SK-N-SH treated with all-trans-retinoic acid at 6 μM for 48 hours (cell line): ENCODE data around the gene POLR2A.

Experiments
- ATAC-seq: fragments of 200-7000 bp; cut with Tn5 transposase; 3 replicates; pipeline ENCODE4 v1.9.1; 2020; ENCODE audit warnings: mild to moderate bottlenecking, moderate library complexity
- ARNTL ChIP-seq: fragments of 450-650 bp; formaldehyde crosslinking; IDR thresholded peaks from 2 replicates; pipeline ENCODE4 v1.5.0; 2020; ENCODE audit warnings: low read depth, mild to moderate bottlenecking, moderate library complexity, borderline replicate concordance
- CSDC2 ChIP-seq: fragments of 250-450 bp; sonication (Bioruptor Pico); IDR thresholded peaks from 2 replicates; pipeline ENCODE4 v1.5.0; 2020; ENCODE audit warnings: mild to moderate bottlenecking, moderate library complexity
- ESRRG ChIP-seq: fragments of 250-450 bp; sonication (Bioruptor Pico); IDR thresholded peaks from 2 replicates; pipeline ENCODE4 v1.6.1; 2021; ENCODE audit warnings: mild to moderate bottlenecking
- GLIS3 ChIP-seq: fragments of 250-450 bp; sonication (Bioruptor Pico); IDR thresholded peaks from 2 replicates; pipeline ENCODE4 v1.5.0; 2020; ENCODE audit warnings: mild to moderate bottlenecking, moderate library complexity
- ISL1 ChIP-seq: fragments of 250-450 bp; sonication (Bioruptor Pico); IDR thresholded peaks from 2 replicates; pipeline ENCODE4 v2.1.2; 2022; ENCODE audit warnings: mild to moderate bottlenecking, moderate library complexity
- OSR1 ChIP-seq: fragments of 250-450 bp; sonication (Bioruptor Pico); IDR thresholded peaks from 2 replicates; pipeline ENCODE4 v1.8.0; 2022; ENCODE audit warnings: moderate library complexity, mild to moderate bottlenecking, inconsistent platforms
- PPARA ChIP-seq: fragments of 250-450 bp; sonication (Bioruptor Pico); IDR thresholded peaks from 2 replicates; pipeline ENCODE4 v1.5.0; 2020; ENCODE audit warnings: mild to moderate bottlenecking, borderline replicate concordance
- RARB ChIP-seq: fragments of 250-450 bp; sonication (Bioruptor Pico); IDR thresholded peaks from 2 replicates; pipeline ENCODE4 v1.8.0; 2021; ENCODE audit warnings: mild to moderate bottlenecking, moderate library complexity
- SNAI2 ChIP-seq: fragments of 250-450 bp; sonication (Bioruptor Pico); IDR thresholded peaks from 2 replicates; pipeline ENCODE4 v1.5.0; 2020; ENCODE audit warnings: mild to moderate bottlenecking, moderate library complexity
- TCF4 ChIP-seq: fragments of 250-450 bp; sonication (Bioruptor Pico); IDR thresholded peaks from 2 replicates; pipeline ENCODE4 v1.8.0; 2021; ENCODE audit warnings: mild to moderate bottlenecking, moderate library complexity, borderline replicate concordance
- TOX ChIP-seq: fragments of 250-450 bp; sonication (Bioruptor Pico); IDR thresholded peaks from 2 replicates; pipeline ENCODE4 v1.8.0; 2021; ENCODE audit warnings: mild to moderate bottlenecking, moderate library complexity, borderline replicate concordance
- ZC3H10 ChIP-seq: fragments of 250-450 bp; sonication (Bioruptor Pico); IDR thresholded peaks from 2 replicates; pipeline ENCODE4 v1.5.1; 2021; ENCODE audit warnings: mild to moderate bottlenecking, moderate library complexity
- ZFP3 ChIP-seq: fragments of 250-450 bp; sonication (Bioruptor Pico); IDR thresholded peaks from 2 replicates; pipeline ENCODE4 v1.5.0; 2020; ENCODE audit warnings: mild to moderate bottlenecking, moderate library complexity
- ZFP30 ChIP-seq: fragments of 450-650 bp; formaldehyde crosslinking; IDR thresholded peaks from 2 replicates; pipeline ENCODE4 v1.5.0; 2022; ENCODE audit warnings: mild to moderate bottlenecking, moderate library complexity
- ZNF565 ChIP-seq: fragments of 450-650 bp; formaldehyde crosslinking; conservative IDR thresholded peaks from 2 replicates; pipeline ENCODE4 v1.5.0; 2020; ENCODE audit warnings: low read depth, mild to moderate bottlenecking, moderate library complexity
- ZNF70 ChIP-seq: fragments of 450-650 bp; formaldehyde crosslinking; IDR thresholded peaks from 2 replicates; pipeline ENCODE4 v1.5.0; 2020; ENCODE audit warnings: mild to moderate bottlenecking, moderate library complexity
- ZNF8 ChIP-seq: fragments of 450-650 bp; formaldehyde crosslinking; IDR thresholded peaks from 2 replicates; pipeline ENCODE4 v1.5.0; 2020; ENCODE audit warnings: mild to moderate bottlenecking, moderate library complexity
- TF ChIP-seq, protein P1 (sequence below): fragments of 250-450 bp; sonication (Bioruptor Pico); IDR thresholded peaks from 2 replicates; pipeline ENCODE4 v1.5.1; 2021; ENCODE audit warnings: mild to moderate bottlenecking, moderate library complexity
- TF ChIP-seq, protein P2 (sequence below): fragments of 250-450 bp; sonication (Bioruptor Pico); IDR thresholded peaks from 2 replicates; pipeline ENCODE4 v1.5.0; 2020; ENCODE audit warnings: mild to moderate bottlenecking, moderate library complexity
- TF ChIP-seq, protein P3 (sequence below): fragments of 250-450 bp; sonication (Bioruptor Pico); IDR thresholded peaks from 2 replicates; pipeline ENCODE4 v1.5.1; 2020; ENCODE audit warnings: low read depth, mild to moderate bottlenecking, moderate library complexity
- TF ChIP-seq, protein P4 (sequence below): fragments of 250-450 bp; sonication (Bioruptor Pico); IDR thresholded peaks from 2 replicates; pipeline ENCODE4 v1.8.0; 2021; ENCODE audit warnings: low read depth, mild to moderate bottlenecking, moderate library complexity, borderline replicate concordance

Gene POLR2A

DNA sequence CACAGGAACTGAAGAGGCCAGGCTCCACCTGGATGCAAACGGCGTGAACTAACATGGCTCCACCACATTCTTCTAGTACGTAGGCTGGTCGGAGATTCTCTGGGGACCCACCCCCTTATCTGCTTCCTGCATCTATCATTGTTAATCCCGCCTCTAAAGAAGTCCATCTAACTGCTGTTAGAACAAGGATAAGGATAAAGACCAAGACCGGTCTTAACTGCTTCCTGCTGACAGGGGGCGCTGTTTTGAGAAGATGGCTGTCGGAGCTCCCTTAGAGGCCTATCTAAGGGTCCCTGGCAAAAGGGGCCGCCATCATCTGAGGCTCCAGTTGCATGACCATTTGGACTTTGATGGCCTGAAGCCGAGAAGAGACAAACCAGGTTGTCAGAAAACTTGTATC lies 38.9 kb downstream of the POLR2A start:
- no peak; the same call in 1 of the 3 replicates for ATAC-seq
- TF ChIP-seq ZFP3 (no peak), ZNF70 (CRISPR knock-in tag) (no peak), PPARA (no peak), OSR1 (CRISPR knock-in tag) (no peak), TCF4 (no peak), RARB (CRISPR knock-in tag) (no peak), ZC3H10 (no peak)
- TF ChIP-seq, protein P1, sequence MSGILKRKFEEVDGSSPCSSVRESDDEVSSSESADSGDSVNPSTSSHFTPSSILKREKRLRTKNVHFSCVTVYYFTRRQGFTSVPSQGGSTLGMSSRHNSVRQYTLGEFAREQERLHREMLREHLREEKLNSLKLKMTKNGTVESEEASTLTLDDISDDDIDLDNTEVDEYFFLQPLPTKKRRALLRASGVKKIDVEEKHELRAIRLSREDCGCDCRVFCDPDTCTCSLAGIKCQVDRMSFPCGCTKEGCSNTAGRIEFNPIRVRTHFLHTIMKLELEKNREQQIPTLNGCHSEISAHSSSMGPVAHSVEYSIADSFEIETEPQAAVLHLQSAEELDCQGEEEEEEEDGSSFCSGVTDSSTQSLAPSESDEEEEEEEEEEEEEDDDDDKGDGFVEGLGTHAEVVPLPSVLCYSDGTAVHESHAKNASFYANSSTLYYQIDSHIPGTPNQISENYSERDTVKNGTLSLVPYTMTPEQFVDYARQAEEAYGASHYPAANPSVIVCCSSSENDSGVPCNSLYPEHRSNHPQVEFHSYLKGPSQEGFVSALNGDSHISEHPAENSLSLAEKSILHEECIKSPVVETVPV (CRISPR knock-in tag), result no peak

DNA sequence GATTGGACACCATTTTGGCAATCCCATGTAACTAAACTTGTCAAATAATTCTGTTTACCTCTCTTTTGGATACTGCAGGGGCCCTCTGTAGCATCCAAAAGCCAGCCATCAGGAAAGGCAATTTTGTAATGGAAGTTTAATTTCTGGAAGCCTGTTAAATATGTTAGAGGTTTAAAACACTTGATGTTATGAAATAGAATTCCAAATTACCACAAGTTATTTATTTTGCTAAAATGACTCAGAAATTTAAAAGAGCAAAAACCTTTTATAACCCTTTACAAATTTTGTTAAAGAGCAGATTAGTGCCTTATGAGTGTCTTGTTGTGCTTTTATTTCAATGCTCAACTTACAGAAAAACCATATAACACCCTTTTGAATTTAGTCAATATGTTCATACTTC lies 44.7 kb downstream of the POLR2A start:
- ATAC-seq, result no peak
- no peak for TF ChIP-seq TOX (CRISPR knock-in tag)
- no peak for TF ChIP-seq OSR1 (CRISPR knock-in tag)
- no peak for TF ChIP-seq ZFP3
- no peak for TF ChIP-seq ISL1 (CRISPR knock-in tag)
- no peak for TF ChIP-seq ARNTL (CRISPR knock-in tag)
- no peak for TF ChIP-seq ZFP30 (CRISPR knock-in tag)
- no peak for TF ChIP-seq RARB (CRISPR knock-in tag)
- no peak for TF ChIP-seq PPARA
- no peak for TF ChIP-seq ZNF565 (CRISPR knock-in tag)
- TF ChIP-seq, protein P2, sequence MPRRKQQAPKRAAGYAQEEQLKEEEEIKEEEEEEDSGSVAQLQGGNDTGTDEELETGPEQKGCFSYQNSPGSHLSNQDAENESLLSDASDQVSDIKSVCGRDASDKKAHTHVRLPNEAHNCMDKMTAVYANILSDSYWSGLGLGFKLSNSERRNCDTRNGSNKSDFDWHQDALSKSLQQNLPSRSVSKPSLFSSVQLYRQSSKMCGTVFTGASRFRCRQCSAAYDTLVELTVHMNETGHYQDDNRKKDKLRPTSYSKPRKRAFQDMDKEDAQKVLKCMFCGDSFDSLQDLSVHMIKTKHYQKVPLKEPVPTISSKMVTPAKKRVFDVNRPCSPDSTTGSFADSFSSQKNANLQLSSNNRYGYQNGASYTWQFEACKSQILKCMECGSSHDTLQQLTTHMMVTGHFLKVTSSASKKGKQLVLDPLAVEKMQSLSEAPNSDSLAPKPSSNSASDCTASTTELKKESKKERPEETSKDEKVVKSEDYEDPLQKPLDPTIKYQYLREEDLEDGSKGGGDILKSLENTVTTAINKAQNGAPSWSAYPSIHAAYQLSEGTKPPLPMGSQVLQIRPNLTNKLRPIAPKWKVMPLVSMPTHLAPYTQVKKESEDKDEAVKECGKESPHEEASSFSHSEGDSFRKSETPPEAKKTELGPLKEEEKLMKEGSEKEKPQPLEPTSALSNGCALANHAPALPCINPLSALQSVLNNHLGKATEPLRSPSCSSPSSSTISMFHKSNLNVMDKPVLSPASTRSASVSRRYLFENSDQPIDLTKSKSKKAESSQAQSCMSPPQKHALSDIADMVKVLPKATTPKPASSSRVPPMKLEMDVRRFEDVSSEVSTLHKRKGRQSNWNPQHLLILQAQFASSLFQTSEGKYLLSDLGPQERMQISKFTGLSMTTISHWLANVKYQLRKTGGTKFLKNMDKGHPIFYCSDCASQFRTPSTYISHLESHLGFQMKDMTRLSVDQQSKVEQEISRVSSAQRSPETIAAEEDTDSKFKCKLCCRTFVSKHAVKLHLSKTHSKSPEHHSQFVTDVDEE (CRISPR knock-in tag), result no peak
- TF ChIP-seq, protein P3, sequence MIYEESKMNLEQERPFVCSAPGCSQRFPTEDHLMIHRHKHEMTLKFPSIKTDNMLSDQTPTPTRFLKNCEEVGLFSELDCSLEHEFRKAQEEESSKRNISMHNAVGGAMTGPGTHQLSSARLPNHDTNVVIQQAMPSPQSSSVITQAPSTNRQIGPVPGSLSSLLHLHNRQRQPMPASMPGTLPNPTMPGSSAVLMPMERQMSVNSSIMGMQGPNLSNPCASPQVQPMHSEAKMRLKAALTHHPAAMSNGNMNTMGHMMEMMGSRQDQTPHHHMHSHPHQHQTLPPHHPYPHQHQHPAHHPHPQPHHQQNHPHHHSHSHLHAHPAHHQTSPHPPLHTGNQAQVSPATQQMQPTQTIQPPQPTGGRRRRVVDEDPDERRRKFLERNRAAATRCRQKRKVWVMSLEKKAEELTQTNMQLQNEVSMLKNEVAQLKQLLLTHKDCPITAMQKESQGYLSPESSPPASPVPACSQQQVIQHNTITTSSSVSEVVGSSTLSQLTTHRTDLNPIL (CRISPR knock-in tag), result no peak
- no peak for TF ChIP-seq ZC3H10
- TF ChIP-seq, protein P4, sequence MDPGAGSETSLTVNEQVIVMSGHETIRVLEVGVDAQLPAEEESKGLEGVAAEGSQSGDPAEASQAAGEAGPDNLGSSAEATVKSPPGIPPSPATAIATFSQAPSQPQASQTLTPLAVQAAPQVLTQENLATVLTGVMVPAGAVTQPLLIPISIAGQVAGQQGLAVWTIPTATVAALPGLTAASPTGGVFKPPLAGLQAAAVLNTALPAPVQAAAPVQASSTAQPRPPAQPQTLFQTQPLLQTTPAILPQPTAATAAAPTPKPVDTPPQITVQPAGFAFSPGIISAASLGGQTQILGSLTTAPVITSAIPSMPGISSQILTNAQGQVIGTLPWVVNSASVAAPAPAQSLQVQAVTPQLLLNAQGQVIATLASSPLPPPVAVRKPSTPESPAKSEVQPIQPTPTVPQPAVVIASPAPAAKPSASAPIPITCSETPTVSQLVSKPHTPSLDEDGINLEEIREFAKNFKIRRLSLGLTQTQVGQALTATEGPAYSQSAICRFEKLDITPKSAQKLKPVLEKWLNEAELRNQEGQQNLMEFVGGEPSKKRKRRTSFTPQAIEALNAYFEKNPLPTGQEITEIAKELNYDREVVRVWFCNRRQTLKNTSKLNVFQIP, result no peak
- TF ChIP-seq CSDC2 (CRISPR knock-in tag), result no peak
- TF ChIP-seq TCF4, result no peak
- TF ChIP-seq GLIS3 (CRISPR knock-in tag), result no peak

DNA sequence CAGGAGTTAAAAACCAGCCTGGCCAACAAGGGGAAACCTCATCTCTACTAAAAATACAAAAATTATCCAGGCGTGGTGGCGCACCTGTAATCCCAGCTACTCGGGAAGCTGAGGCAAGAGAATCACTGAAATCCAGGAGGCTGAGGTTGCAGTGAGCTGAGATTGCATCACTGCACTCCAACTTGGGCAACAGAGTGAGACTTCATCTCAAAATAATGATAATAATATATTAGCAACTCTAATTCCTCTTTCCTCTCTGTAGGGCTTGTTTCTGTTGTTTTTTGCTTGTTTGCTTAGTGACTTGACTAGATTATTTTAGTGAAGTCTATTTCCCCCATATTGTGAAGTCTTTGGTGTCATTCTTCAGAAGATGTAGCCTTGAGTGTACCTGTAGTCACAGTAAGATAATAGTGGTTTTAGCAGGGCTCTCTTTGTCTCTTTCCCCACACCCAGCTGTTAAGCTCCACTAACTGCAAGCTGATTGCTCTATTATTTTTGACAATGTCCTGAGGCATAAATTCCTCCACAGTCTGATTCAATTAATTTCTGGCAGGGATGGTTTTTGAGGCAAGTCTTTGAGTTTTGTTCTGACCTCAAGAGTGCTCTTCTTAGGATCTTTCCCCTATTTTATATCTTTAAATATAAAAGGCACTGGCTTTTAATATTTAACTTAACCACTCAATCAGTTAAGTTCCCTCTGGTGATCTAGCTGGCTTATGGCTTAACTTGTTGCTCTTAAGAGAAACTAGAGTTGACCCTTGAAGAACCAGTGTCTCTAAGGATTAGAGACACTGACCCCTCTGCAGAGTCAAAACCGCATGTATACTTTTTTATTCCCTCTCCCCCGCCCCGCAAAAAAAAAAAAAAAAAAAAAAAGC lies 46.1 kb downstream of the POLR2A start:
- no peak for ATAC-seq
- TF ChIP-seq, protein P2 (CRISPR knock-in tag), result no peak
- TF ChIP-seq, protein P4, result no peak
- no peak for TF ChIP-seq ZC3H10
- TF ChIP-seq ZFP30 (CRISPR knock-in tag), result no peak
- no peak for TF ChIP-seq ISL1 (CRISPR knock-in tag)
- TF ChIP-seq, protein P1 (CRISPR knock-in tag), result no peak
- TF ChIP-seq SNAI2 (CRISPR knock-in tag), result no peak
- TF ChIP-seq ZNF70 (CRISPR knock-in tag), result no peak
- no peak for TF ChIP-seq PPARA
- no peak for TF ChIP-seq ARNTL (CRISPR knock-in tag)
- no peak for TF ChIP-seq ESRRG (CRISPR knock-in tag)
- no peak for TF ChIP-seq ZNF8 (CRISPR knock-in tag)
- TF ChIP-seq GLIS3 (CRISPR knock-in tag), result no peak
- no peak for TF ChIP-seq RARB (CRISPR knock-in tag)
- no peak for TF ChIP-seq ZNF565 (CRISPR knock-in tag)
- TF ChIP-seq ZFP3, result no peak
- no peak for TF ChIP-seq TOX (CRISPR knock-in tag)
- no peak for TF ChIP-seq TCF4
